Left kidney (tissue), 2 donors: ENCODE results near the gene BRINP3. TPM values are rescaled to one million over a fixed set of nuclear protein-coding genes. Genes with fewer than 3 reads are reported as not detected.

Experiments
- DNase-seq: peaks from one replicate; pipeline ENCODE4 v3.0.0-alpha.2; 2013
- polyA plus RNA-seq: library from polyadenylated mRNA; unstranded; fragments of 120-200 nt; gene quantifications from one replicate; pipeline ENCODE4 v1.2.1, GENCODE V29; 2013; ENCODE audit not compliant: insufficient read length

BRINP3 gene
- polyA plus RNA-seq, 1 donor = 7.6 TPM

DNA sequence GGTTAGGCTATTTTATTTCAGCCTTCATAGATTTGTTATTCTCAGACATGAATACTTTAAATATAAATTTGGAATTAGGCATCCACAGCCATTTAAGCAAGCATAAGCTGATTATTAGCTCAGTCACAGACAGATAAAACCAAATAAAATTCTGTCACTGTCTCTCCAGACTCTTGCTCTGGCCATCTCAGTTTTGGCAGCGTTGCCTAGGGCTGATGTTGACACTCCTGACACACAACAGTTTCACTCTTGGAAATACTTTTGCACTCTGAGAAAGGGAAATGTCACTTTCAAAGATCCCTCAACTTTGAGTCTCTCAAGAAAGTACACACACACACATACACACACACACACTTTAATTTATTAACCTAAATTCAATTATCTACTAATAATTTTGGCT, 372.7 kb downstream of the BRINP3 start:
- DNase-seq = no peak

DNA sequence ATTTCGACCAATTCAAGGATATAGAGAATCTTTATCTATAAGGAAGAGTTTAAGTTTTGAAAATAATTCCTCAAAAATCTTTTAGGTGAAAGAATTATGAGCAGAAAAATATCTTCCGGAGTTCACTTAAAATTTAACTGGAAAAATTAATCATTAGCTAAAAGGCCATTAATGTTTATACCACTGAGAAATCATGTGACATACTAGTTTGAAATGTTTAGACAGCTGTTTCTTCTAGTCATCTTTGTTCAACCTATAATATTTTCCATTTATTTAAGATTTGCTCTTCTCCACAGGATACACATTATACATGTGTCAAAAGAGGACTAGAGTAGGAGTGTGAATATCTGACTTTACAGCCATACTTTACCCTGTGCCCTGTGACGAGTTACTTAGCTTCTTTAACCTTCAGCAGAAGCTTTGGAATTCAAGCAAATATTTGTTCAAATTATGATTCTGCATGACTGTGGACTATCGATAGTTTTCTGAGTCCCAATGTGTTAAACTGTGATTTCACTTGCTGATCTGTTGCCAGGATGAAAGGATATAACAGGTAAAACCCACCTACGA, 374.8 kb downstream of the BRINP3 start:
- no peak for DNase-seq

GRCh38 chr1:190101756-190102155, 375.9 kb downstream of the BRINP3 start:
- DNase-seq = no peak

DNA sequence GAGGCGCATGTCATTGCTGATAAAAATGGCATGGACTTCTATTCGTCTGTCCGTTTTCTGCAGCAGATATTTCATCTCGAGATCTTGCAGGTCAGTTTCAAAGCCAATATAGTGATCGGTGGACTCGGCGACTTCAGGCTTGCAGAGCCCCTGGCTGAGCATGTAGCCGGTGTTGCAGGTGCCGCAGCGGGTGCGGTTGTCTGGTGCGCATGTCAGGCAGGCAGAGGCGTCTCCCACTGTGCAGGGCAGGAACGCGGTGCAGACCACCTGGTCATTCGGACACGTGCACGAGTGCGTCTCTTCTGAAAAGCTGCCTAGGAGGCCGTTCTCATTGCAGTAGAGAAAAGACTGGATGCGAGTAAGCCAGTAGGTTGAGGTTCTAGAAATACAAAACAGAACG, 378.9 kb downstream of the BRINP3 start:
- no peak for DNase-seq

DNA sequence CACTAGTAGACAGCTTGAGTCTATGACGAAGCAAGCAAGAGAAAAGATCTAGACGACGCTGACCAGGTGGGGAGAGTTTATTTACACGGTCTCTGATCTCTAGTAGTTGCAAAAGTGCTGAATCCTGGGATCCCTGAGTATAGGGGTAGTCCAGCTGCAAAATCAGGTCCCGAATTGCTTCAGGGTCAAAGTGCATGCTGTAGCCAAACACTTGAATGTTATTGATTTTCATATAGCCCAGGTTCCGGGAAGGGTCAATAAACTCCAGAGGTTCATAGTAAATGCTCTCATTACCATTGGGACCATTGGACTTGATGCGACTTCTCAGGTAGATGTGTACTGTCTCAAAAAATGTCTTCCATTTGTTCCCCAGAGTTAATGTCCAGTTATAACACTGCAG, 379.6 kb downstream of the BRINP3 start:
- no peak for DNase-seq

GRCh38 chr1:190095596-190095995, 382.1 kb downstream of the BRINP3 start:
- DNase-seq = no peak

DNA sequence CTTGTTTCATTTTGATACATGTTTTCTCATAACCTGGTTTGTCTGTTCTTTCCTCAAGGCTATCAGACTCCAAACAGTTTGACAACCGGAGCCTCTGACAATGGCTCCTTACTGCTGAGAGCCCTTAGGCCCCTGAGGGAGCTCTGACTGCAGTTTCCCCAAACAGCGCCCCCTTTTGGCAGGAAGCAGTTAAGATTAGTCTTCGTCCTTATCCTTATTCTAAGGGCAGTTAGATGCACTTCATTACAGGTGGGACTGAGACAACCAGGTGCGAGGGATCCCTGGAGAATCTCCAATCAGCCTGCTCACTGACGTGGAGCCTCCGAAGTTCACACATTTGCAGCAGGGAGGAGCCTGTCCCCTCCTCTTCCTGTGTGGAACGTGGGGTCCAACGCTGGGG, 393.1 kb downstream of the BRINP3 start:
- no peak for DNase-seq

- DNase-seq = no peak
Measured at GRCh38 chr1:190068304-190068703, 409.4 kb downstream of the BRINP3 start.

DNA sequence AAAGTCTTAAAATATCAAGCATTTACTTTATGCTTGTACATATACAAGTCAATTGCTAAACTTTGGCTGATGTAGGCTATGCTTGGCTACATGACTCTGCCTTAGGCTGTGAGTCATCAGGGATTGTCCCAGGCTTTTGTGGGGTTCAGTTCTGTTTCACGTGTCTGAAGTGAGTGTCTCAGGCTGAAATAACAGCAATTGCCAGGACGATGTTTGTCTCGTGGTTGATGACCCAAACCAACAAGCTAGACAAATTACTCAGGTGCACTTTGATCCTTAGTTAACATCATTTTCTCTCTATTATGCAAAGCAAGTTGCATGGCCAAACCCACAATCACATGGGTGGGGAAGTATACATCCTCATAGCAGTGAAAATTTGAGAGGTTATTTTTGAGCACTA, 410.1 kb downstream of the BRINP3 start:
- no peak for DNase-seq

DNA sequence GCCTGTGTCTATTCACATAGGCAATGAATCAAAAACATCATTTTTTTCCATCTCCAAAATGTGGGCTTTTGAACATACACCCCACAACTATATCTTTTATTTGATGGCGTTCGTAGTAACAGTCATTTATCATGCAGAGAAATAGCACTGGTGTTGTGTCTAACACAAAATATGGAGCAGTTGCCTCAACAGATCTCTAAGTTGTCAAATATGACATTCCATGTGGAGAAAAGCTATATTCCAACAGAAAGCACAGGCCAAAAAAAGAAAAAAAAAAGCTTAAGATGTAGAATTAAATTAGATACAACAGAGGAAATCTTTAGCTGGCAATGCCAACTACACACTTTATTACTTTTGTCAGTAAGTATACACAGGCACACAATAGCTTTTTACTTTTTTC, 411.7 kb downstream of the BRINP3 start:
- no peak for DNase-seq

DNA sequence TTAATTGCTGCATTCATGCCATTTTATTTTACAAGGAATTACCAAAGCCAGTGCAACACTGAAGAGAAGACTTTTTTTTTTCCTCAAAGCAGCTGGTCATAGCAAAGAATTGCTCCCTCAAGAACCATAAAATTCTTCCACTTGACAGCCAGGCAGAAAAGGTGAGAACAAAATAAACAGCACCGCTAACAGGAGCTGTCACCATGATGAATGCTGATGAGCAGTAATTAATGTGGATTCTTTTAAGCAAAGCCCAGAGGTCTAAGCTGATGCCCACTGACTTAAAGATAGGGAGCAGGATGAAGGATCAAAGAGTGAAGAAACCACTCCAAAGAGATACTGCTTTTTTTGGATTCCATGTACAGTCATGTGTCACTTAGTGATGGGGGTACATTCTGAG, 428.4 kb downstream of the BRINP3 start:
- peak; percentile 30 for DNase-seq
